RWPE2 (cell line): ENCODE results near the gene MPRIP.

Source experiments
- ATAC-seq: fragments of 200-7000 bp; cut with Tn5 transposase; 3 replicates; pipeline ENCODE4 v1.9.1; 2021; ENCODE audit warnings: low read depth
- DNase-seq: peaks from one replicate; pipeline ENCODE4 v3.0.0-alpha.2; 2020; ENCODE audit warnings: low spot score
- H3K27ac ChIP-seq: fragments of 450-650 bp; 2 replicates; pipeline ENCODE4 v1.5.1; 2017; ENCODE audit warnings: mild to moderate bottlenecking; ENCODE audit not compliant: poor library complexity, severe bottlenecking
- H3K27me3 ChIP-seq: fragments of 250-450 bp; sonication (Bioruptor Pico); 2 replicates; pipeline ENCODE4 v1.5.1; 2021; ENCODE audit warnings: mild to moderate bottlenecking, moderate library complexity; ENCODE audit not compliant: insufficient read depth, poor library complexity, severe bottlenecking
- H3K36me3 ChIP-seq: fragments of 250-450 bp; sonication (Bioruptor Pico); 2 replicates; pipeline ENCODE4 v1.5.1; 2020; ENCODE audit warnings: low read depth, mild to moderate bottlenecking, moderate library complexity
- H3K4me1 ChIP-seq: fragments of 250-450 bp; sonication (Bioruptor Pico); 2 replicates; pipeline ENCODE4 v1.5.1; 2021; ENCODE audit warnings: mild to moderate bottlenecking, moderate library complexity; ENCODE audit not compliant: insufficient read depth, poor library complexity, severe bottlenecking
- H3K4me3 ChIP-seq: fragments of 250-450 bp; sonication (Bioruptor Pico); 2 replicates; pipeline ENCODE4 v1.5.1; 2021; ENCODE audit warnings: mild to moderate bottlenecking, moderate library complexity; ENCODE audit not compliant: severe bottlenecking
- H3K9me3 ChIP-seq: fragments of 250-450 bp; sonication (Bioruptor Pico); 2 replicates; pipeline ENCODE4 v1.5.1; 2021; ENCODE audit warnings: mild to moderate bottlenecking, moderate library complexity; ENCODE audit not compliant: severe bottlenecking
- CTCF ChIP-seq: fragments of 450-650 bp; IDR thresholded peaks from one replicate; pipeline ENCODE4 v1.5.1; 2017; ENCODE audit warnings: mild to moderate bottlenecking, moderate library complexity; ENCODE audit not compliant: poor library complexity, severe bottlenecking

MPRIP gene

GRCh38 chr17:17151055-17151454 is 108.8 kb downstream of the MPRIP start:
- no peaks in the 10 kb centered on the region for H3K9me3 ChIP-seq
- no peak overlapping the region for H3K4me3 ChIP-seq
- no peak for TF ChIP-seq CTCF
- peaks cover 29% of the 10 kb centered on the region for H3K4me1 ChIP-seq
- H3K27ac ChIP-seq, result peak overlapping the region; percentile 85
- ATAC-seq (peak; percentile 59), DNase-seq (no peak)
- peaks cover 96% of the 10 kb centered on the region for H3K36me3 ChIP-seq
- H3K27me3 ChIP-seq, result no peaks in the 10 kb centered on the region

- peaks cover 96% of the 10 kb centered on the region for H3K36me3 ChIP-seq
- no peak for TF ChIP-seq CTCF
- peak overlapping the region; percentile 85 for H3K27ac ChIP-seq
- no peak overlapping the region for H3K4me3 ChIP-seq
- H3K27me3 ChIP-seq, result no peaks in the 10 kb centered on the region
- DNase-seq, result no peak
- H3K9me3 ChIP-seq, result no peaks in the 10 kb centered on the region
- peak; percentile 13 for ATAC-seq
- peaks cover 29% of the 10 kb centered on the region for H3K4me1 ChIP-seq
Observed at GRCh38 chr17:17151541-17151940, 109.3 kb downstream of the MPRIP start.

- DNase-seq (peak; percentile 89), ATAC-seq (peak; percentile 82)
- Histone ChIP-seq H3K4me3 (no peak overlapping the region), H3K27ac (peak overlapping the region; percentile 85), H3K4me1 (peaks cover 29% of the 10 kb centered on the region), H3K36me3 (peaks cover 96% of the 10 kb centered on the region), H3K9me3 (no peaks in the 10 kb centered on the region), H3K27me3 (no peaks in the 10 kb centered on the region)
- TF ChIP-seq CTCF, result no peak
Observed at GRCh38 chr17:17151962-17152361, 109.7 kb downstream of the MPRIP start.

- no peak for ATAC-seq
- TF ChIP-seq CTCF, result no peak
- no peak for DNase-seq
- Histone ChIP-seq H3K4me3 (no peak overlapping the region), H3K9me3 (no peaks in the 10 kb centered on the region), H3K27me3 (no peaks in the 10 kb centered on the region), H3K27ac (peak overlapping the region; percentile 85), H3K36me3 (peaks cover 96% of the 10 kb centered on the region), H3K4me1 (peaks cover 29% of the 10 kb centered on the region)
Observed at GRCh38 chr17:17152385-17152784, 110.1 kb downstream of the MPRIP start.

GRCh38 chr17:17153071-17153470 is 110.8 kb downstream of the MPRIP start:
- no peak for DNase-seq
- peaks cover 29% of the 10 kb centered on the region for H3K4me1 ChIP-seq
- H3K36me3 ChIP-seq, result peaks cover 95% of the 10 kb centered on the region
- H3K9me3 ChIP-seq, result no peaks in the 10 kb centered on the region
- no peak overlapping the region for H3K4me3 ChIP-seq
- ATAC-seq, result no peak
- no peak overlapping the region for H3K27ac ChIP-seq
- no peak for TF ChIP-seq CTCF
- no peaks in the 10 kb centered on the region for H3K27me3 ChIP-seq
